Measurements from ENCODE around the gene ARMC7. TPM values are rescaled to one million over a fixed set of nuclear protein-coding genes. Genes with fewer than 3 reads are reported as not detected.

ARMC7 gene
- polyA plus RNA-seq, 1 donor (not counting 4 experiments of a cell fraction or from before 2014, with no cell fraction given), result 4.2 TPM

- no peaks in the 10 kb centered on the region for H3K27me3 ChIP-seq (ENCODE audit: control insufficient read depth, extremely low read depth, insufficient read depth, low read length)
- dilution Hi-C loops (cut with MboI; ENCODE audit: extremely low pct_ligation_motif_present, low sequenced_read_pairs), result no loop called here
- H3K4me3 ChIP-seq (ENCODE audit: control insufficient read depth in 2 of 3, extremely low read depth in 1 of 3, insufficient read depth in 2 of 3, low read depth in 1 of 3, low read length in 3 of 3), result no peak overlapping the region
- peak overlapping the region; percentile 46 for H2AFZ ChIP-seq (ENCODE audit: control insufficient read depth, low read length)
- no peak for FAIRE-seq
- peak in 1 of 3 experiments; percentile 1 for TF ChIP-seq CTCF (optimal IDR thresholded peaks at IDR 0.05 in 1 of 3, IDR thresholded peaks at IDR 0.05 in 1 of 3, conservative IDR thresholded peaks at IDR 0.05 in 1 of 3; ENCODE audit: extremely low read depth in 1 of 3, insufficient read depth in 2 of 3, low read length in 3 of 3)
- no peak for TF ChIP-seq EZH2 (IDR thresholded peaks at IDR 0.05; ENCODE audit: low read length)
- no peaks in the 10 kb centered on the region for H3K79me2 ChIP-seq (ENCODE audit: control insufficient read depth, insufficient read depth, low read length)
- H3K36me3 ChIP-seq (ENCODE audit: control insufficient read depth in 2 of 2, extremely low read depth in 1 of 2, insufficient read depth in 2 of 2, low read length in 2 of 2), result no peaks in the 10 kb centered on the region
- peaks cover 23% of the 10 kb centered on the region for H3K4me1 ChIP-seq (ENCODE audit: control insufficient read depth, extremely low read depth, insufficient read depth, low read length)
- H3K9me3 ChIP-seq (ENCODE audit: control insufficient read depth, low read depth, low read length), result no peaks in the 10 kb centered on the region
- no peak overlapping the region for H3K9ac ChIP-seq (ENCODE audit: control insufficient read depth, extremely low read depth, insufficient read depth, low read length)
- H4K20me1 ChIP-seq (ENCODE audit: control insufficient read depth, extremely low read depth, insufficient read depth, low read length), result no peaks in the 10 kb centered on the region
- H3K9me1 ChIP-seq (ENCODE audit: control insufficient read depth, extremely low read depth, insufficient read depth, low read length), result no peaks in the 10 kb centered on the region
- no peak for DNase-seq (ENCODE audit: low read depth, low spot score)
- H3K27ac ChIP-seq (ENCODE audit: control insufficient read depth, insufficient read depth, low read length), result no peak overlapping the region
- peak overlapping the region; percentile 58 for H3K4me2 ChIP-seq (ENCODE audit: control insufficient read depth, extremely low read depth, insufficient read depth, low read depth, low read length)
These were observed 32.1 kb upstream of the ARMC7 start for GRCh38 chr17:75077496-75078283.

DNA sequence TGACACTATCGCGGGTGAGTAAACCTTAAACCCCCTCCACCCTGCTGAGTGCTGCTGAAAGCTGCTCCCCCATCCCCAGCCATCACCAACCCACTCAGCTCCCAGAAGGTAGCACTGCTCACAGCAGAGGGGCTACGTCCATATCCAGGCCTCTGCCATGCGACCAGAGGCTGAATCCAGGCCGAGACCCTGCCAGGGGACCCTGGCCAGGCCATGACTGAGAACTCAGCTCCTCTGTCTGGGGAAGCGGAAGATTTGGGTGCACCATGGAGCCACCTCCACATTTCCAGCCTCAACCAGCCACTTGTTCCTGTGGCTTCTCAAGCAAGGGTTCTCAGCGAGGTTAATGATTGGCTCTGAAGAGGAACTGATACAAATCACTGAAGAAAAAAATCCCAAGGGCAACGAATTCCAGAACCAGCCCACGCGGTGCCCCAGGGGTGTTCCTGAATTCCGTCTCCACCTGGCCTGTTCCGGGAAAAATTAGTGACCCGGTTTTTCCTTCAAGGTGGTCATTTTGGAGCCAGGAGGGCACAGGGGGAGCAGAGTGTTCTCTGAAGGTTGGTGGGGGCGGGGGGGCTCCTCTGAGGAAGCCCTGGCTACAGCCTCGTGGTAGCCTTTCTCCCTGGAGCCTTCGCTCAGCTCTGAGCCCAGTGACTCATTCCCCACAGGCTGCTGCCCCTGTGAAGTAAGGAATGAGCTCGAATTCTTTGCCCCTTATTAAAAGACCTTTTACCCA, 31.3 kb upstream of the ARMC7 start:
- peaks cover 23% of the 10 kb centered on the region for H3K4me1 ChIP-seq (ENCODE audit: control insufficient read depth, extremely low read depth, insufficient read depth, low read length)
- no peak for TF ChIP-seq EZH2 (IDR thresholded peaks at IDR 0.05; ENCODE audit: low read length)
- TF ChIP-seq CTCF (optimal IDR thresholded peaks at IDR 0.05 in 1 of 3, IDR thresholded peaks at IDR 0.05 in 1 of 3, conservative IDR thresholded peaks at IDR 0.05 in 1 of 3; ENCODE audit: extremely low read depth in 1 of 3, insufficient read depth in 2 of 3, low read length in 3 of 3), result no peak
- H3K27ac ChIP-seq (ENCODE audit: control insufficient read depth, insufficient read depth, low read length), result peak overlapping the region; percentile 43
- peak overlapping the region; percentile 64 for H3K9ac ChIP-seq (ENCODE audit: control insufficient read depth, extremely low read depth, insufficient read depth, low read length)
- H2AFZ ChIP-seq (ENCODE audit: control insufficient read depth, low read length), result peak overlapping the region; percentile 75
- dilution Hi-C loops (cut with MboI; ENCODE audit: extremely low pct_ligation_motif_present, low sequenced_read_pairs), result no loop called here
- no peaks in the 10 kb centered on the region for H3K79me2 ChIP-seq (ENCODE audit: control insufficient read depth, insufficient read depth, low read length)
- no peaks in the 10 kb centered on the region for H4K20me1 ChIP-seq (ENCODE audit: control insufficient read depth, extremely low read depth, insufficient read depth, low read length)
- H3K9me3 ChIP-seq (ENCODE audit: control insufficient read depth, low read depth, low read length), result no peaks in the 10 kb centered on the region
- H3K27me3 ChIP-seq (ENCODE audit: control insufficient read depth, extremely low read depth, insufficient read depth, low read length), result no peaks in the 10 kb centered on the region
- peak overlapping the region; percentile 58 for H3K4me2 ChIP-seq (ENCODE audit: control insufficient read depth, extremely low read depth, insufficient read depth, low read depth, low read length)
- peak; percentile 75 for FAIRE-seq
- DNase-seq (ENCODE audit: low read depth, low spot score), result no peak
- H3K9me1 ChIP-seq (ENCODE audit: control insufficient read depth, extremely low read depth, insufficient read depth, low read length), result no peaks in the 10 kb centered on the region
- peak overlapping the region in 1 of 3 experiments; percentile 7 for H3K4me3 ChIP-seq (ENCODE audit: control insufficient read depth in 2 of 3, extremely low read depth in 1 of 3, insufficient read depth in 2 of 3, low read depth in 1 of 3, low read length in 3 of 3)
- H3K36me3 ChIP-seq (ENCODE audit: control insufficient read depth in 2 of 2, extremely low read depth in 1 of 2, insufficient read depth in 2 of 2, low read length in 2 of 2), result no peaks in the 10 kb centered on the region
